Prostate gland (tissue), 2 donors: ENCODE measurements around the gene PPP1R12B.

ENCODE experiments used
- POLR2A ChIP-seq: fragments of 450-650 bp; IDR thresholded peaks from one replicate; pipeline ENCODE4 v1.6.1; 2016; ENCODE audit warnings: antibody characterized with exemption, mild to moderate bottlenecking
- POLR2AphosphoS5 ChIP-seq: sonication (generic); formaldehyde crosslinking; IDR thresholded peaks from one replicate; pipeline ENCODE4 v1.6.1; 2017; ENCODE audit warnings: antibody characterized with exemption
- TF ChIP-seq, protein P1 (sequence below), 4 experiments: fragments of 200-600 bp in 2 of 4; fragments of 450-650 bp in 2 of 4; sonication (generic) in 2 of 4; IDR thresholded peaks; 1 replicate in 3 of 4; 2 replicates in 1 of 4; pipeline ENCODE4 v1.5.1; 2016 to 2019; ENCODE audit warnings: antibody characterized with exemption in 4 of 4, mild to moderate bottlenecking in 2 of 4, moderate library complexity in 2 of 4

DNA sequence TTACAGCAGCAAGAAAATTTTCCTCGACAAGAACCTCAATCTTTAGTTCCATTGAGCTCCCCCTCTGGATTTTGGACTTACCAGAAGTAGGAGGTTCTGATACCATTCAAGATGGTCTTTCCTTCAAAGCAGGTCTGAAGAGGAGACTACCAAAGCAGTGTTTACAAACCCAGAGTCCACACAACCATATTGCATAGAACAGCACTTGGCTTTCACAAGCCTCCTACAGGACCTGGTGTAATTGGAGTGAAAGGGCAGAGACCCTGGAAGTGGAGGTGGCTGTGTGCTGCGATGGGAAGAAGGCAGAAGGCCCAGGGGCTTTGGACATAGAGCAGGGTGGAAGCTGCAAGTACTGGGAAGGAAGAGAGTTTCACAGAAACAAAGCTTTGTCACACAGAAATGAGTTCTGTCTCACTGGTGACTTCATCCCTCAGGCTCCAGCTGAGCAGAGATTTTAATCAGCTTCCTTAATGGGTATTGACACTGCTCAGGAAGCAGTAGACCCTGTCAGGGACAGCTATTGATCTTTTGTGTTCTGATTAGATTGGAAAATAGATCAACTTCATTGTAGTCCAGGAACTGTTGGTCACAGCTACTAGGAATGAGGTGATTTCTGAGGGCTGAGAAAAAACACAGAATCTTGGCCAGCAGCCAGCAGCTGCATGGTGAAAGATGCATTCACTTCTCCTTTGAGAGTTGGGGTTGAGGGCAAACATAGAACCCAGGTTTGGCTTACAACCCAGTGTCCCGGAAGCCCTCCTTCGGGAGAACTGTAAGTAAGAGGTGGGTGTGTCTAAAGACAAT lies 237.7 kb downstream of the PPP1R12B start:
- TF ChIP-seq, protein P1, sequence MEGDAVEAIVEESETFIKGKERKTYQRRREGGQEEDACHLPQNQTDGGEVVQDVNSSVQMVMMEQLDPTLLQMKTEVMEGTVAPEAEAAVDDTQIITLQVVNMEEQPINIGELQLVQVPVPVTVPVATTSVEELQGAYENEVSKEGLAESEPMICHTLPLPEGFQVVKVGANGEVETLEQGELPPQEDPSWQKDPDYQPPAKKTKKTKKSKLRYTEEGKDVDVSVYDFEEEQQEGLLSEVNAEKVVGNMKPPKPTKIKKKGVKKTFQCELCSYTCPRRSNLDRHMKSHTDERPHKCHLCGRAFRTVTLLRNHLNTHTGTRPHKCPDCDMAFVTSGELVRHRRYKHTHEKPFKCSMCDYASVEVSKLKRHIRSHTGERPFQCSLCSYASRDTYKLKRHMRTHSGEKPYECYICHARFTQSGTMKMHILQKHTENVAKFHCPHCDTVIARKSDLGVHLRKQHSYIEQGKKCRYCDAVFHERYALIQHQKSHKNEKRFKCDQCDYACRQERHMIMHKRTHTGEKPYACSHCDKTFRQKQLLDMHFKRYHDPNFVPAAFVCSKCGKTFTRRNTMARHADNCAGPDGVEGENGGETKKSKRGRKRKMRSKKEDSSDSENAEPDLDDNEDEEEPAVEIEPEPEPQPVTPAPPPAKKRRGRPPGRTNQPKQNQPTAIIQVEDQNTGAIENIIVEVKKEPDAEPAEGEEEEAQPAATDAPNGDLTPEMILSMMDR (IDR thresholded peaks at IDR 0.05): no peak
- TF ChIP-seq POLR2AphosphoS5: no peak
- no peak for TF ChIP-seq POLR2A
